ENCODE measurements around the gene DCTN4. TPM values are rescaled to one million over a fixed set of nuclear protein-coding genes. Genes with fewer than 3 reads are reported as not detected.
"Not testable (repeated sequence)": the region's sequence is repeated elsewhere in the genome, so short reads cannot be mapped to it uniquely, and the experiment has no call there.

DCTN4 gene
- total RNA-seq, 1 experiment from 2014 or later, result 43.9 TPM

- no peaks in the 10 kb centered on the region; the same call in 1 of the 2 replicates for H3K9me3 Mint-ChIP-seq
- H3K4me1 Mint-ChIP-seq, result no peaks in the 10 kb centered on the region
- no peaks in the 10 kb centered on the region for H3K27me3 Mint-ChIP-seq (ENCODE audit: low read depth)
- ChIA-PET CTCF (interaction anchor here (1.3 kb wide), 1 partner anchor 16 kb away, joined by 4 read pairs; no protein-coding TSS in a partner anchor), POLR2A (no interaction called here)
- DNase-seq (ENCODE audit: low spot score) (no peak), ATAC-seq (no peak)
- peaks cover 52% of the 10 kb centered on the region for H3K36me3 Mint-ChIP-seq
- no peak overlapping the region for H3K27ac Mint-ChIP-seq
- TF ChIP-seq PRRX2 (CRISPR knock-in tag; IDR thresholded peaks at IDR 0.05) (no peak), SMAD3 (CRISPR knock-in tag; IDR thresholded peaks at IDR 0.05; ENCODE audit: borderline replicate concordance) (no peak), TCF7 (CRISPR knock-in tag; IDR thresholded peaks at IDR 0.05; ENCODE audit: low read depth) (no peak), RELA (CRISPR knock-in tag; IDR thresholded peaks at IDR 0.05; ENCODE audit: borderline replicate concordance) (no peak), ZNF121 (CRISPR knock-in tag; IDR thresholded peaks at IDR 0.05) (no peak), FOXP1 (CRISPR knock-in tag; IDR thresholded peaks at IDR 0.05; ENCODE audit: borderline replicate concordance) (no peak), NFYB (CRISPR knock-in tag; conservative IDR thresholded peaks at IDR 0.05; ENCODE audit: low read depth) (no peak)
- TF ChIP-seq, protein P1, sequence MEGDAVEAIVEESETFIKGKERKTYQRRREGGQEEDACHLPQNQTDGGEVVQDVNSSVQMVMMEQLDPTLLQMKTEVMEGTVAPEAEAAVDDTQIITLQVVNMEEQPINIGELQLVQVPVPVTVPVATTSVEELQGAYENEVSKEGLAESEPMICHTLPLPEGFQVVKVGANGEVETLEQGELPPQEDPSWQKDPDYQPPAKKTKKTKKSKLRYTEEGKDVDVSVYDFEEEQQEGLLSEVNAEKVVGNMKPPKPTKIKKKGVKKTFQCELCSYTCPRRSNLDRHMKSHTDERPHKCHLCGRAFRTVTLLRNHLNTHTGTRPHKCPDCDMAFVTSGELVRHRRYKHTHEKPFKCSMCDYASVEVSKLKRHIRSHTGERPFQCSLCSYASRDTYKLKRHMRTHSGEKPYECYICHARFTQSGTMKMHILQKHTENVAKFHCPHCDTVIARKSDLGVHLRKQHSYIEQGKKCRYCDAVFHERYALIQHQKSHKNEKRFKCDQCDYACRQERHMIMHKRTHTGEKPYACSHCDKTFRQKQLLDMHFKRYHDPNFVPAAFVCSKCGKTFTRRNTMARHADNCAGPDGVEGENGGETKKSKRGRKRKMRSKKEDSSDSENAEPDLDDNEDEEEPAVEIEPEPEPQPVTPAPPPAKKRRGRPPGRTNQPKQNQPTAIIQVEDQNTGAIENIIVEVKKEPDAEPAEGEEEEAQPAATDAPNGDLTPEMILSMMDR (IDR thresholded peaks at IDR 0.05), result no peak
- TF ChIP-seq, protein P2, sequence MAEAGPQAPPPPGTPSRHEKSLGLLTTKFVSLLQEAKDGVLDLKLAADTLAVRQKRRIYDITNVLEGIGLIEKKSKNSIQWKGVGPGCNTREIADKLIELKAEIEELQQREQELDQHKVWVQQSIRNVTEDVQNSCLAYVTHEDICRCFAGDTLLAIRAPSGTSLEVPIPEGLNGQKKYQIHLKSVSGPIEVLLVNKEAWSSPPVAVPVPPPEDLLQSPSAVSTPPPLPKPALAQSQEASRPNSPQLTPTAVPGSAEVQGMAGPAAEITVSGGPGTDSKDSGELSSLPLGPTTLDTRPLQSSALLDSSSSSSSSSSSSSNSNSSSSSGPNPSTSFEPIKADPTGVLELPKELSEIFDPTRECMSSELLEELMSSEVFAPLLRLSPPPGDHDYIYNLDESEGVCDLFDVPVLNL (CRISPR knock-in tag; IDR thresholded peaks at IDR 0.05; ENCODE audit: borderline replicate concordance, low read depth), result no peak
- TF ChIP-seq, protein P3, sequence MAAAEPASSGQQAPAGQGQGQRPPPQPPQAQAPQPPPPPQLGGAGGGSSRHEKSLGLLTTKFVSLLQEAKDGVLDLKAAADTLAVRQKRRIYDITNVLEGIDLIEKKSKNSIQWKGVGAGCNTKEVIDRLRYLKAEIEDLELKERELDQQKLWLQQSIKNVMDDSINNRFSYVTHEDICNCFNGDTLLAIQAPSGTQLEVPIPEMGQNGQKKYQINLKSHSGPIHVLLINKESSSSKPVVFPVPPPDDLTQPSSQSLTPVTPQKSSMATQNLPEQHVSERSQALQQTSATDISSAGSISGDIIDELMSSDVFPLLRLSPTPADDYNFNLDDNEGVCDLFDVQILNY (CRISPR knock-in tag; IDR thresholded peaks at IDR 0.05), result no peak
- H3K4me3 Mint-ChIP-seq, result no peak overlapping the region
Observed at GRCh38 chr5:150751096-150751891, 7.5 kb downstream of the DCTN4 start.

DNA sequence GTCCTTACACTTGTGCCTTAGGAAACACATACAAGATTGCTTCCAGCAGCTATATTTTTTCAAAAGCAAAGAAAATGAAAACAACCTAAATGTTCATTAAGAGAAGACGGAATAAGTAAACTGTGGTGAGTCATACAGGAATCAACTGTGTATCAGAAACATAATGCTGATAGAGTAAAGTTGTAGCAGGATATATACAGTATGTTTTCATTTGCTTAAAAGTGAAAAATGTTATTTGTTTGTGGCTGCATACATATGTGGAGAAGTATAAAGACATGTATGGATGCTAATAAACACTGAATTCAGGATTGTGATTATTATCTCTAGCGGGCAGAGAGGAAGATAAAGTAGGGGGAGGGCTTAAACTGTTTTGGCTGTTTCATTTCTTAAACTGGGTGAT, 8.3 kb downstream of the DCTN4 start:
- no peaks in the 10 kb centered on the region for H3K4me1 Mint-ChIP-seq
- DNase-seq (ENCODE audit: low spot score) (no peak), ATAC-seq (no peak)
- peaks cover 46% of the 10 kb centered on the region for H3K36me3 Mint-ChIP-seq
- H3K27ac Mint-ChIP-seq, result no peak overlapping the region
- H3K9me3 Mint-ChIP-seq, result no peaks in the 10 kb centered on the region; the same call in 1 of the 2 replicates
- POLR2A ChIA-PET, result no interaction called here
- TF ChIP-seq PRDM15 (CRISPR knock-in tag; IDR thresholded peaks at IDR 0.05) (no peak), ZNF416 (CRISPR knock-in tag; IDR thresholded peaks at IDR 0.05) (no peak), SP1 (CRISPR knock-in tag; conservative IDR thresholded peaks at IDR 0.05) (no peak), MLX (CRISPR knock-in tag; IDR thresholded peaks at IDR 0.05) (no peak), ZNF396 (CRISPR knock-in tag; IDR thresholded peaks at IDR 0.05; ENCODE audit: borderline replicate concordance) (no peak), ELF4 (CRISPR knock-in tag; IDR thresholded peaks at IDR 0.05; ENCODE audit: low read depth) (no peak), ZBTB21 (CRISPR knock-in tag; IDR thresholded peaks at IDR 0.05; ENCODE audit: borderline replicate concordance) (no peak), TEAD1 (CRISPR knock-in tag; IDR thresholded peaks at IDR 0.05) (no peak)
- TF ChIP-seq, protein P2 (CRISPR knock-in tag; IDR thresholded peaks at IDR 0.05; ENCODE audit: borderline replicate concordance, low read depth), result no peak
- TF ChIP-seq, protein P4, sequence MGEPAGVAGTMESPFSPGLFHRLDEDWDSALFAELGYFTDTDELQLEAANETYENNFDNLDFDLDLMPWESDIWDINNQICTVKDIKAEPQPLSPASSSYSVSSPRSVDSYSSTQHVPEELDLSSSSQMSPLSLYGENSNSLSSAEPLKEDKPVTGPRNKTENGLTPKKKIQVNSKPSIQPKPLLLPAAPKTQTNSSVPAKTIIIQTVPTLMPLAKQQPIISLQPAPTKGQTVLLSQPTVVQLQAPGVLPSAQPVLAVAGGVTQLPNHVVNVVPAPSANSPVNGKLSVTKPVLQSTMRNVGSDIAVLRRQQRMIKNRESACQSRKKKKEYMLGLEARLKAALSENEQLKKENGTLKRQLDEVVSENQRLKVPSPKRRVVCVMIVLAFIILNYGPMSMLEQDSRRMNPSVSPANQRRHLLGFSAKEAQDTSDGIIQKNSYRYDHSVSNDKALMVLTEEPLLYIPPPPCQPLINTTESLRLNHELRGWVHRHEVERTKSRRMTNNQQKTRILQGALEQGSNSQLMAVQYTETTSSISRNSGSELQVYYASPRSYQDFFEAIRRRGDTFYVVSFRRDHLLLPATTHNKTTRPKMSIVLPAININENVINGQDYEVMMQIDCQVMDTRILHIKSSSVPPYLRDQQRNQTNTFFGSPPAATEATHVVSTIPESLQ (CRISPR knock-in tag; IDR thresholded peaks at IDR 0.05), result no peak
- CTCF ChIA-PET, result interaction anchor here (1.1 kb wide), 1 partner anchor 50 kb away, joined by 4 read pairs; the partner anchor contains the start of gene RBM22
- H3K4me3 Mint-ChIP-seq, result no peak overlapping the region
- H3K27me3 Mint-ChIP-seq (ENCODE audit: low read depth), result no peaks in the 10 kb centered on the region

GRCh38 chr5:150743142-150743488, 15.7 kb downstream of the DCTN4 start:
- POLR2A ChIA-PET; ATAC-seq; CTCF ChIA-PET; H3K27me3 Mint-ChIP-seq (ENCODE audit: low read depth); DNase-seq (ENCODE audit: low spot score); H3K27ac Mint-ChIP-seq; H3K4me3 Mint-ChIP-seq: not testable (repeated sequence)
- Mint-ChIP-seq H3K9me3 (peaks cover 20% of the 10 kb centered on the region), H3K36me3 (peaks cover 30% of the 10 kb centered on the region), H3K4me1 (peaks cover 13% of the 10 kb centered on the region)

All from WTC11 (cell line).